GM12878 (cell line): ENCODE data around the gene PRAF2.

Experiments
- RBBP5 ChIP-seq: fragments of 200-600 bp; sonication (generic); conservative IDR thresholded peaks from 2 replicates; pipeline ENCODE4 v1.6.1; 2016
- TF ChIP-seq, protein P1 (sequence below), 3 experiments: IDR thresholded peaks in 2 of 3; conservative IDR thresholded peaks in 1 of 3; 2 replicates each; pipeline ENCODE4 v1.5.1; 2011; ENCODE audit warnings: low read depth in 3 of 3, low read length in 3 of 3, mild to moderate bottlenecking in 3 of 3, control low read depth in 2 of 3, moderate library complexity in 2 of 3, inconsistent platforms in 1 of 3, mixed read lengths in 1 of 3; ENCODE audit not compliant: control insufficient read depth in 2 of 3, insufficient read depth in 1 of 3; ENCODE audit errors: extremely low read depth in 1 of 3

- no peak for TF ChIP-seq RBBP5
- TF ChIP-seq, protein P1, sequence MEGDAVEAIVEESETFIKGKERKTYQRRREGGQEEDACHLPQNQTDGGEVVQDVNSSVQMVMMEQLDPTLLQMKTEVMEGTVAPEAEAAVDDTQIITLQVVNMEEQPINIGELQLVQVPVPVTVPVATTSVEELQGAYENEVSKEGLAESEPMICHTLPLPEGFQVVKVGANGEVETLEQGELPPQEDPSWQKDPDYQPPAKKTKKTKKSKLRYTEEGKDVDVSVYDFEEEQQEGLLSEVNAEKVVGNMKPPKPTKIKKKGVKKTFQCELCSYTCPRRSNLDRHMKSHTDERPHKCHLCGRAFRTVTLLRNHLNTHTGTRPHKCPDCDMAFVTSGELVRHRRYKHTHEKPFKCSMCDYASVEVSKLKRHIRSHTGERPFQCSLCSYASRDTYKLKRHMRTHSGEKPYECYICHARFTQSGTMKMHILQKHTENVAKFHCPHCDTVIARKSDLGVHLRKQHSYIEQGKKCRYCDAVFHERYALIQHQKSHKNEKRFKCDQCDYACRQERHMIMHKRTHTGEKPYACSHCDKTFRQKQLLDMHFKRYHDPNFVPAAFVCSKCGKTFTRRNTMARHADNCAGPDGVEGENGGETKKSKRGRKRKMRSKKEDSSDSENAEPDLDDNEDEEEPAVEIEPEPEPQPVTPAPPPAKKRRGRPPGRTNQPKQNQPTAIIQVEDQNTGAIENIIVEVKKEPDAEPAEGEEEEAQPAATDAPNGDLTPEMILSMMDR (IDR thresholded peaks at IDR 0.05 in 2 of 3, conservative IDR thresholded peaks at IDR 0.05 in 1 of 3; ENCODE audit: control insufficient read depth in 2 of 3, extremely low read depth in 1 of 3, insufficient read depth in 1 of 3, low read depth in 3 of 3, low read length in 3 of 3) = no peak
These were observed 15.8 kb upstream of the PRAF2 start for GRCh38 chrX:49089553-49089952.
